Stimulated activated memory B cell treated with anti-CD40 and anti-IgM and Interleukin-4, amounts not matched to agents 10 μg/mL and 1 μg/mL and 100 μg/mL, for 72 hours (primary cell): ENCODE data around the gene NTSR2.
A peak's percentile ranks its signal among the peaks of the same experiment; 100 is the strongest.

Experiments
- ATAC-seq: fragments of 150-1000 bp; cut with Tn5 transposase; 2 replicates; pipeline ENCODE4 v1.10.0; 2021
- H3K27ac Mint-ChIP-seq: one replicate; pipeline ENCODE4 v1.8.0; 2022; ENCODE audit warnings: mild to moderate bottlenecking, mixed read lengths
- H3K27me3 Mint-ChIP-seq: one replicate; pipeline ENCODE4 v1.8.0; 2022; ENCODE audit warnings: mixed read lengths
- H3K36me3 Mint-ChIP-seq: one replicate; pipeline ENCODE4 v1.8.0; 2022; ENCODE audit warnings: mixed read lengths
- H3K4me1 Mint-ChIP-seq: one replicate; pipeline ENCODE4 v1.8.0; 2022; ENCODE audit warnings: mixed read lengths
- H3K4me3 Mint-ChIP-seq: one replicate; pipeline ENCODE4 v1.8.0; 2022; ENCODE audit warnings: mild to moderate bottlenecking, moderate library complexity, mixed read lengths
- H3K9me3 Mint-ChIP-seq: one replicate; pipeline ENCODE4 v1.8.0; 2022; ENCODE audit warnings: mixed read lengths

The NTSR2 gene

GRCh38 chr2:11688222-11689069, 18.5 kb upstream of the NTSR2 start:
- peak; percentile 89 for ATAC-seq
- no peak overlapping the region for H3K27ac Mint-ChIP-seq

GRCh38 chr2:11687736-11688135, 17.7 kb upstream of the NTSR2 start:
- Mint-ChIP-seq H3K27me3 (peaks cover 19% of the 10 kb centered on the region), H3K9me3 (no peaks in the 10 kb centered on the region), H3K27ac (no peak overlapping the region), H3K4me3 (no peak overlapping the region), H3K4me1 (peaks cover 12% of the 10 kb centered on the region), H3K36me3 (no peaks in the 10 kb centered on the region)
- no peak for ATAC-seq

More at GRCh38 chr2:11688222-11689069, 18.5 kb upstream of the NTSR2 start:
- Mint-ChIP-seq H3K4me1 (peaks cover 18% of the 10 kb centered on the region), H3K27me3 (peaks cover 19% of the 10 kb centered on the region), H3K9me3 (no peaks in the 10 kb centered on the region), H3K36me3 (no peaks in the 10 kb centered on the region), H3K4me3 (peak overlapping the region; percentile 60)

- peaks cover 19% of the 10 kb centered on the region for H3K27me3 Mint-ChIP-seq
Measured at GRCh38 chr2:11685906-11686470, 16.0 kb upstream of the NTSR2 start.

GRCh38 chr2:11684894-11685460, 15.0 kb upstream of the NTSR2 start:
- Mint-ChIP-seq H3K27ac (no peak overlapping the region), H3K27me3 (peaks cover 22% of the 10 kb centered on the region), H3K9me3 (no peaks in the 10 kb centered on the region), H3K4me3 (no peak overlapping the region), H3K36me3 (no peaks in the 10 kb centered on the region), H3K4me1 (peaks cover 17% of the 10 kb centered on the region)
- no peak for ATAC-seq

More at GRCh38 chr2:11685906-11686470, 16.0 kb upstream of the NTSR2 start:
- no peak for ATAC-seq
- Mint-ChIP-seq H3K4me1 (peaks cover 17% of the 10 kb centered on the region), H3K27ac (no peak overlapping the region), H3K4me3 (no peak overlapping the region), H3K36me3 (no peaks in the 10 kb centered on the region), H3K9me3 (no peaks in the 10 kb centered on the region)

- Mint-ChIP-seq H3K4me1 (peaks cover 17% of the 10 kb centered on the region), H3K36me3 (no peaks in the 10 kb centered on the region), H3K4me3 (no peak overlapping the region), H3K27ac (no peak overlapping the region), H3K27me3 (peaks cover 29% of the 10 kb centered on the region), H3K9me3 (no peaks in the 10 kb centered on the region)
- no peak for ATAC-seq
Measured at GRCh38 chr2:11683966-11684365, 14.0 kb upstream of the NTSR2 start.

GRCh38 chr2:11683476-11683875, 13.5 kb upstream of the NTSR2 start:
- H3K4me3 Mint-ChIP-seq: no peak overlapping the region
- H3K36me3 Mint-ChIP-seq: no peaks in the 10 kb centered on the region
- no peak overlapping the region for H3K27ac Mint-ChIP-seq
- peaks cover 14% of the 10 kb centered on the region for H3K4me1 Mint-ChIP-seq
- H3K9me3 Mint-ChIP-seq: no peaks in the 10 kb centered on the region
- H3K27me3 Mint-ChIP-seq: peaks cover 33% of the 10 kb centered on the region
- ATAC-seq: no peak

GRCh38 chr2:11682590-11682915, 12.6 kb upstream of the NTSR2 start:
- H3K4me3 Mint-ChIP-seq: no peak overlapping the region
- no peak for ATAC-seq
- H3K4me1 Mint-ChIP-seq: peaks cover 7% of the 10 kb centered on the region
- no peaks in the 10 kb centered on the region for H3K36me3 Mint-ChIP-seq
- no peaks in the 10 kb centered on the region for H3K9me3 Mint-ChIP-seq
- H3K27ac Mint-ChIP-seq: no peak overlapping the region
- H3K27me3 Mint-ChIP-seq: peaks cover 42% of the 10 kb centered on the region

- H3K4me3 Mint-ChIP-seq: no peak overlapping the region
- H3K36me3 Mint-ChIP-seq: no peaks in the 10 kb centered on the region
- ATAC-seq: peak; percentile 31
- no peak overlapping the region for H3K27ac Mint-ChIP-seq
- no peaks in the 10 kb centered on the region for H3K9me3 Mint-ChIP-seq
- peaks cover 7% of the 10 kb centered on the region for H3K4me1 Mint-ChIP-seq
- H3K27me3 Mint-ChIP-seq: peaks cover 43% of the 10 kb centered on the region
Measured at GRCh38 chr2:11681722-11682589, 12.0 kb upstream of the NTSR2 start.

GRCh38 chr2:11680901-11681721, 11.1 kb upstream of the NTSR2 start:
- Mint-ChIP-seq H3K4me3 (no peak overlapping the region), H3K36me3 (no peaks in the 10 kb centered on the region), H3K27me3 (peaks cover 46% of the 10 kb centered on the region), H3K9me3 (peaks cover under 1% of the 10 kb centered on the region), H3K4me1 (peaks cover 7% of the 10 kb centered on the region), H3K27ac (no peak overlapping the region)
- no peak for ATAC-seq

GRCh38 chr2:11680182-11680900, 10.3 kb upstream of the NTSR2 start:
- Mint-ChIP-seq H3K4me1 (peaks cover 7% of the 10 kb centered on the region), H3K27me3 (peaks cover 50% of the 10 kb centered on the region), H3K4me3 (no peak overlapping the region), H3K27ac (no peak overlapping the region), H3K36me3 (no peaks in the 10 kb centered on the region), H3K9me3 (peaks cover 5% of the 10 kb centered on the region)
- no peak for ATAC-seq

- H3K4me1 Mint-ChIP-seq: peaks cover 7% of the 10 kb centered on the region
- H3K36me3 Mint-ChIP-seq: no peaks in the 10 kb centered on the region
- H3K27me3 Mint-ChIP-seq: peaks cover 50% of the 10 kb centered on the region
- peaks cover 5% of the 10 kb centered on the region for H3K9me3 Mint-ChIP-seq
- H3K4me3 Mint-ChIP-seq: no peak overlapping the region
- no peak for ATAC-seq
- no peak overlapping the region for H3K27ac Mint-ChIP-seq
Measured at GRCh38 chr2:11679486-11680181, 9.6 kb upstream of the NTSR2 start.

GRCh38 chr2:11679016-11679415, 9.0 kb upstream of the NTSR2 start:
- no peak for ATAC-seq
- H3K27me3 Mint-ChIP-seq: peaks cover 49% of the 10 kb centered on the region
- H3K4me1 Mint-ChIP-seq: peaks cover 7% of the 10 kb centered on the region
- H3K36me3 Mint-ChIP-seq: no peaks in the 10 kb centered on the region
- peaks cover 5% of the 10 kb centered on the region for H3K9me3 Mint-ChIP-seq
- H3K27ac Mint-ChIP-seq: no peak overlapping the region
- H3K4me3 Mint-ChIP-seq: no peak overlapping the region

- H3K36me3 Mint-ChIP-seq: no peaks in the 10 kb centered on the region
Measured at GRCh38 chr2:11678306-11678960, 8.4 kb upstream of the NTSR2 start.

More at GRCh38 chr2:11678306-11678960, 8.4 kb upstream of the NTSR2 start:
- peaks cover 49% of the 10 kb centered on the region for H3K27me3 Mint-ChIP-seq
- H3K4me1 Mint-ChIP-seq: peaks cover 7% of the 10 kb centered on the region
- H3K9me3 Mint-ChIP-seq: peaks cover 5% of the 10 kb centered on the region
- ATAC-seq: no peak
- H3K27ac Mint-ChIP-seq: no peak overlapping the region
- no peak overlapping the region for H3K4me3 Mint-ChIP-seq
